ENCODE data around the gene DCAF7.

- TF ChIP-seq, protein P1, sequence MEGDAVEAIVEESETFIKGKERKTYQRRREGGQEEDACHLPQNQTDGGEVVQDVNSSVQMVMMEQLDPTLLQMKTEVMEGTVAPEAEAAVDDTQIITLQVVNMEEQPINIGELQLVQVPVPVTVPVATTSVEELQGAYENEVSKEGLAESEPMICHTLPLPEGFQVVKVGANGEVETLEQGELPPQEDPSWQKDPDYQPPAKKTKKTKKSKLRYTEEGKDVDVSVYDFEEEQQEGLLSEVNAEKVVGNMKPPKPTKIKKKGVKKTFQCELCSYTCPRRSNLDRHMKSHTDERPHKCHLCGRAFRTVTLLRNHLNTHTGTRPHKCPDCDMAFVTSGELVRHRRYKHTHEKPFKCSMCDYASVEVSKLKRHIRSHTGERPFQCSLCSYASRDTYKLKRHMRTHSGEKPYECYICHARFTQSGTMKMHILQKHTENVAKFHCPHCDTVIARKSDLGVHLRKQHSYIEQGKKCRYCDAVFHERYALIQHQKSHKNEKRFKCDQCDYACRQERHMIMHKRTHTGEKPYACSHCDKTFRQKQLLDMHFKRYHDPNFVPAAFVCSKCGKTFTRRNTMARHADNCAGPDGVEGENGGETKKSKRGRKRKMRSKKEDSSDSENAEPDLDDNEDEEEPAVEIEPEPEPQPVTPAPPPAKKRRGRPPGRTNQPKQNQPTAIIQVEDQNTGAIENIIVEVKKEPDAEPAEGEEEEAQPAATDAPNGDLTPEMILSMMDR (IDR thresholded peaks at IDR 0.05) = no peak
- TF ChIP-seq POLR2A (IDR thresholded peaks at IDR 0.05; ENCODE audit: low read depth) (no peak), POLR2AphosphoS5 (IDR thresholded peaks at IDR 0.05) (no peak), EP300 (IDR thresholded peaks at IDR 0.05) (no peak)
Observed at GRCh38 chr17:63568563-63568962, 18.3 kb downstream of the DCAF7 start.
